HK-2 (cell line): ENCODE data around the gene PLXNA2.

ENCODE experiments used
- DNase-seq: peaks from one replicate; pipeline ENCODE4 v3.0.0-alpha.2; 2018; ENCODE audit not compliant: unreplicated experiment

PLXNA2 gene

GRCh38 chr1:207993477-207994445 is 250.4 kb downstream of the PLXNA2 start:
- DNase-seq: no peak

DNA sequence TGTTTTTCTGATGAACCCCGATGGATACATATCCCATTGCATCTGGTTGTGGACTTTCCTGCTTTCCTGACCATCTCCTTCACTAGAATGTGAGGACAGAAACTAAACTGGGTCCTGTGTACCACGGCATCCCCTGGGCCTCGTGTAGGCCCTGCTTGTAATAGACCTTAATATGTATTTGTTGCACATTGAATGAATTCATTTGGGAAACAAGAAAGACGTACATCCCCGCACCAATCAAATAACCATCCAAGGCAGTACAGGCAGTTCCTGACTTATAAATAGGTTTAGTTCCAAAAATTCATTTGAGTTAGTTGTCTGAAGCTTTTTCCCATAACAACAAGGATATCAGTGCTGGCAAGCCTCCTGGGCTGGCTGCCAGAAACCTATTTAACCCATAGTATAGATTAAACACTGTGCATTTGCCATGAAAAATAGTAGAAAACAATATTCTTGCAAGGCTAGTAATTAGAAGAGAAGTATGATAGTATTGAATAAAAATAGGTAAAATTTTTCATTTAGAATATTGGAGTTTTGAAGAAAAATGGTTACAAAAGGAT is 251.4 kb downstream of the PLXNA2 start:
- no peak for DNase-seq

- DNase-seq: no peak
These were observed 252.6 kb downstream of the PLXNA2 start for GRCh38 chr1:207991583-207992026.

DNA sequence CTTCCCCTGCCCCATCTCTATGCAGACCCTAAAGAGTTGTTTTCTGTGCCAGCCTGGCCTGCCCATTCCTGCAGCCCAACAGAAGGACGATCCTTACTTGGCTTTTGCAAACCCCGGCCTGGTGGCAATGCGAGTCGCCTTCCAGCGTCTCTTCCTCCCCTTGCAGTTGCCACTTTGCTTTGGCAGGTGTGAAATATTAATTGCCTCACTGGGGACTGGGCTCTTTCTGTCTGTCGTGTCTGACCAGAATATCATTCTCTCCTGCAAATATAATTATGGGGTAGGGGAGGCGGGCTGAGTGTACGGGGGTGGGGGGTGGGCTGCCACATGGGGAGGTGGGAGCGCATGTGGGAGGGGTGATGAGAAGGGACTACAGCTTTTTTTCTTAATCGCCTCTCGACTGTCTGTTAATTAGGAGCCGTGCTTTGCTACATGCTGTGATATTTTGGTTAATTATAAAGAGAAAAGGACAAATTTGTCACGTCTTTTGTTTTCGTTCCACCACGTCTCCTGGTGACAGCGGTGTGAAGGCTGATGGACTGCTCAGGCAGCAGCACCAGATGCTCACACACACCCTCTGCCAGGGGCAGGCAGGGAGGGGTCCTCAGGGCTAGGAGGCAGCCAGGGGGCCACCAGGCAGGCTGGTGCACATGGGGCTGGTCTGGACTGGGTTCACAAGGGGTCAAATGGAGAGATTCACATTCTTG is 253.2 kb downstream of the PLXNA2 start:
- no peak for DNase-seq

DNA sequence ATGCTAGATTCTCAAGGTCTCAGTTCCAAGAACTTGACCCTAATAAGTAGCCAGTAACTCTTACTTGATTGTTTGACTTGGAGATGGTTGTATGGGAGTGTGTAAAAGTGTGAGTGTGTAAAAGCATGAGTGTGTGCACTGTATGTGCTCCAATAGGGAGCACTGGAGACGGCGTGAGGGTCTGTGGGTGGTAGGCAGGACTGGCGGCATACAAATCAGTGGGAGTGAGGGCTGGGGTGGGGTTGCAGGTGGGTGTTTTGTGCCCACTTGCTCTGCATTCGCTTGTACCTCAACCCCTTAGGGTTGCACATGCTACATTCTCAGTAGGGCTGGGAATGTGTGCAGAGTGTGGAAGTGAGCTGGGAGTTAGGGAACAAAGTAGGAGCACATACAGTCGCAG is 253.7 kb downstream of the PLXNA2 start:
- DNase-seq: no peak

- DNase-seq: no peak
These were observed 255.6 kb downstream of the PLXNA2 start for GRCh38 chr1:207988326-207989165.

DNA sequence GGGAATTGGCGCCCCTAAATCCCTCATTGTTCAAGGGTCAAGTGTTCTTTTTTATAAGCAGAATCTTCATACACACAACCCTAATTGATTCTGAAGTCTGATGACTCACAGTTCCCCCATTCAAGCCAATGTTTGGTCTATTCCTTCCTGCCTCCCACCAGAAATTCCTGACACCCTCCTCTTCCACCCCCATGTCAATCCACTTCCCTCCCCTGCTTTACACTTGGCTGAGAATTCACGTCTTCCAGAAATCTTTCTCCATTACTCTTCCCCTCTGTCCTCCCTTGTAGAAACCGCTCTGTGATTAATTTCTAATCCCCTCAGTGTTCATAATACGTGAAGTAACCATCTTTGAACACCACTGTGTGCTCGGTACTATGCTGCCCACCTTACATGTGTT is 257.0 kb downstream of the PLXNA2 start:
- DNase-seq: no peak

DNA sequence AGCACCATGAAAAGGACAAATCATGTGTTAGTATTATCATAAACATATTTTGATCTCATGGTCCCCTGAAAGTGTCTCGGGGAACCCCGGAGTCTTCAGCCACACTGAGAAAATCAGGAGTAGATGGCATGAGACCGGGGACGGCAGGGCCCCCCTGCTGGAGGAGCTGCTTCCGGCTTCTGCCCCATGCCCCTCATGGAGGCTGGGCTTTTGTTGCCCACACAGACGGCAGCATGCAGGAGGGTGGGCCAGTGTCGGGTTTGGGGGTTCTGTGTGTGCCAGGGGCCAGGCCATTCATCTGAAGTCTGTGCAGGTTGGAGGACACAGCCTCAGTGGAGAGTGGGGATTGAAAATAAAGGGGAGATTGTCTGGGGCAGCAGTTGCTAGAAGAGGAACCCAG is 258.2 kb downstream of the PLXNA2 start:
- DNase-seq: no peak

DNA sequence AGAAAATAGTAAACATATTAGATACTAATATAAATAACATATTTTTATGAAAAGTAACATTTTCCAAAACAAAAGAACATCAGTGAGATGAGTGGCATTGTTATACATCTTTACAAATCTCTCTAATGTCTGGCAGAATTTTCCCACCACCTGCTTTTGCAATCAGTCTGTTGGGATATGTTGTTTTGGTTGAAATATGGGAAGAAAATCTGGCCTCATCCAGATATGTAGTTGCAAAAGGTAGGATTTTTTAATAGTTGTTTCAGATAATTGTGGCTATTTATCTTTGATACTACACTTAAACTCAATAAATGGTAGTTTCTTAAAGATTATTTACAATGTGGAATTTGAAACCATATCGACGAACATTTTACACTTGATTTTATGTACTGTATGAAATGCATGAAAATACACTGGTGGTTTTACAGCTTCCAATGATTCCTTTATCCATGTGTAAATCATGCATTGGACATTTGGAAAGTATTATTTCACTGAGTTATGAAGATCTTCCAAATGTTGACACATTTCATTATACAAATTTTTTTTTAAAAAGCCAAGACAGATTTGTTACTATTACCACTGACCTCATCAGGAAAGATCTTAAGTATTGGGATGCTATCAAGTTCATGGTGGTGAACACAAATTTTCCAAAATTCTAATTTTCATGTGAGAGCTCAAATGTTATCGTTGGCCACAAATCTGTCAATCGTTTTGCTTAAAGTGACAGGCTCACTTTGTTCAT is 259.2 kb downstream of the PLXNA2 start:
- no peak for DNase-seq

GRCh38 chr1:207983044-207983635 is 261.0 kb downstream of the PLXNA2 start:
- DNase-seq: no peak

- DNase-seq: no peak
These were observed 262.2 kb downstream of the PLXNA2 start for GRCh38 chr1:207981976-207982375.

- no peak for DNase-seq
These were observed 265.7 kb downstream of the PLXNA2 start for GRCh38 chr1:207978441-207978840.

- DNase-seq: no peak
These were observed 266.3 kb downstream of the PLXNA2 start for GRCh38 chr1:207977876-207978275.

- DNase-seq: no peak
These were observed 270.2 kb downstream of the PLXNA2 start for GRCh38 chr1:207973898-207974568.

DNA sequence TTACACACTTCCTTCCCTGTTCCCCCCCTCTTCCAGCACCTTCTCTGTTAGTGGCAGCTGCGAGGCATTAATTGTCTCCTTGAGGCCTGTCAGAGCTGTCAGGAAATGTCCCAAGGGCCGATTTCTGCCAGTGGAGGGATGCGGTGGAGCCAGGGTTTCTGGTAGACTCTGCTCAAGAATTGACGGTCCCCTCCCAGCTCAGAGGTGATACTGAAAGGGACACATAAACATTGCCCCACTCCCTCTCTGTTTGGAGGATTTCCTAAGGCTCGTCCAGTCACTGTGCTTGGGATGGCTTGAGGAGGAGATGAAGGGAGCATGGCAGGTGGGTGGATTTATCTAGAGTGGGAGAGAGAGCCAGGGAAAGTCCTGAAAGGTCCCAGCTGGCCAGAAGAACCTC is 271.8 kb downstream of the PLXNA2 start:
- no peak for DNase-seq
